Activated CD8-positive, alpha-beta T cell treated with anti-CD3 and anti-CD28 coated beads for 36 hours (primary cell): Measurements from ENCODE around the gene NBPF14. TPM values are rescaled to one million over a fixed set of nuclear protein-coding genes. Genes with fewer than 3 reads are reported as not detected.
"Not testable (repeated sequence)": the region's sequence is repeated elsewhere in the genome, so short reads cannot be mapped to it uniquely, and the experiment has no call there.

ENCODE experiments used
- ATAC-seq: fragments of 200-7000 bp; cut with Tn5 transposase; one replicate; pipeline ENCODE4 v1.10.0; 2021; ENCODE audit warnings: mild to moderate bottlenecking, moderate library complexity
- CTCF ChIA-PET: fragments of 350-600 bp; sonication (Branson Sonifier 250); formaldehyde crosslinking; loops from one replicate; lab custom pipeline; 2021; ENCODE audit warnings: antibody characterized with exemption; lab: Charles Lee
- POLR2A ChIA-PET: fragments of 350-600 bp; sonication (Branson Sonifier 250); formaldehyde crosslinking; loops from one replicate; lab custom pipeline; 2021; ENCODE audit warnings: antibody characterized with exemption; lab: Charles Lee
- DNase-seq: peaks from one replicate; pipeline ENCODE4 v3.0.0-alpha.2; 2020
- H3K27ac Mint-ChIP-seq: one replicate; pipeline ENCODE4 v1.8.0; 2021; ENCODE audit warnings: mild to moderate bottlenecking, mixed read lengths
- H3K27me3 Mint-ChIP-seq: one replicate; pipeline ENCODE4 v1.8.0; 2021; ENCODE audit warnings: mixed read lengths
- H3K36me3 Mint-ChIP-seq: one replicate; pipeline ENCODE4 v1.8.0; 2021; ENCODE audit warnings: low read depth, mixed read lengths
- H3K4me1 Mint-ChIP-seq: one replicate; pipeline ENCODE4 v1.8.0; 2021; ENCODE audit warnings: low read depth, mixed read lengths
- H3K4me3 Mint-ChIP-seq: one replicate; pipeline ENCODE4 v1.8.0; 2021; ENCODE audit warnings: mild to moderate bottlenecking, moderate library complexity, mixed read lengths
- H3K9me3 Mint-ChIP-seq: one replicate; pipeline ENCODE4 v1.8.0; 2021; ENCODE audit warnings: mixed read lengths
- intact Hi-C: fragments of 100-400 bp; cut with micrococcal nuclease; formaldehyde crosslinking; loops from one replicate; pipeline ENCODE4 v1.10.0; 2022
- total RNA-seq, 2 experiments: library from RNA; stranded (reverse); gene quantifications; one replicate each; pipeline ENCODE4 v1.2.3, GENCODE V29; 2021

The NBPF14 gene
- total RNA-seq, 2 experiments from 2014 or later: 11.5 to 13.2 TPM

DNA sequence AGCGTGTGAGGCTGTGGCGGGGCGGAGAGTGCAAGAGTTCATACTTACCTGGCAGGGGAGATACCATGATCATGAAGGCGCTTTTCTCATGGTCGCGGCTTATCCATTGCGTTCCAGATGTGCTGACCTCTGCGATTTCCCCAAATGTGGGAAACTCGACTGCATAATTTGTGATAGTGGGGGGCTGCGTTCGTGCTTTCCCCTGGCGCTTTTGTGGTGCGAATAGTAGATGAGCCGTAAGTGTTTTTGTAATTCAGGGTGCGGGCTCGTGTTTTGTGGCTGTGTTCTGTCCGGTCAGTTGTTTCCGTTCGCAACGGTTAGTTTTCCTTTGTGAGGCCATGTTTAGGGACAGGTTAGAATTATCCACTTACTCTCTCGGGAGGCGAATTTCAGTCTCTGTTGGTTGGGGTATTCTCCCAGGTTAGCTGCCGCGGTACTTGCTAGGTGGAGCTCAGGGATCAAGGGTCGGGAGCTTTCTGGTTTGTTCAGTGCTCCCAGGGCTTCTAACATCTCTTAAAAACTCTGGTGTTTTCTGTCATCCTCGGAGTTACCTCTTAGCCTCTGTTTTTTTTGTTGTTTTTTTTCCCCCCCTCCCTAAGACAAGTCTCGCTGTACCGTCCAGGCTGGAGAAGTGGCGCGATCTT, 73.1 kb downstream of the NBPF14 start:
- Mint-ChIP-seq H3K27ac (peak overlapping the region; percentile 97), H3K4me3 (peak overlapping the region; percentile 76)
- H3K27me3 Mint-ChIP-seq, H3K4me1 Mint-ChIP-seq, CTCF ChIA-PET, intact Hi-C loops, H3K36me3 Mint-ChIP-seq, H3K9me3 Mint-ChIP-seq: not testable (repeated sequence)
- ATAC-seq (peak; percentile 80), DNase-seq (peak; percentile 97)
- POLR2A ChIA-PET: interaction anchor here (0.6 to 1.7 kb wide), 12 partner anchors 120 to 259 kb away, joined by 3 to 22 read pairs (median 4); no protein-coding TSS in a partner anchor

DNA sequence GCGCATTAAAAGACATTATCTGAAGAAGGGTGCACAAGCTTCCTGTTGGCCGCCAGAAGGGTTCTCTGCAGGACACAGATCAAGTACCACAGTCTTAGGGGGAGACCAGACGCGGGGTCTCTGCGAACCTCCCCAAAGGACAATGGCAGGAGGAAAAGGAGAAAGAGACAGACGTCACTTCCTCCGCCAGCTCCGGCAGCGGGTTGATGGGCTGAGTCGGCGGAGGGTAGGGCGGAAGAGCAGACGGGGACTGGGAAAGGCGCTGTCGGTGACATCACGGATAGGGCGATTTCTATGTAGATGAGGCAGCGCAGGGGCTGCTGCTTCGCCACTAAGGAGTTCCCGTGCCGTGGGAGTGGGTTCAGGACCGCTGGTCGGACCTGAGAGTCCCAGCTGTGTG, 73.7 kb downstream of the NBPF14 start:
- H3K4me1 Mint-ChIP-seq, intact Hi-C loops, H3K36me3 Mint-ChIP-seq, H3K9me3 Mint-ChIP-seq, CTCF ChIA-PET, H3K27me3 Mint-ChIP-seq: not testable (repeated sequence)
- peak; percentile 54 for ATAC-seq
- peak overlapping the region; percentile 97 for H3K27ac Mint-ChIP-seq
- DNase-seq: peak; percentile 89
- POLR2A ChIA-PET: interaction anchor here (1.3 to 1.7 kb wide), 3 partner anchors 134 to 159 kb away, joined by 3 to 22 read pairs (median 4); no protein-coding TSS in a partner anchor
- peak overlapping the region; percentile 76 for H3K4me3 Mint-ChIP-seq

GRCh38 chr1:148514310-148514709, 81.5 kb downstream of the NBPF14 start:
- Mint-ChIP-seq H3K4me1 (peaks cover 20% of the 10 kb centered on the region), H3K27ac (peak overlapping the region; percentile 70)
- CTCF ChIA-PET, H3K27me3 Mint-ChIP-seq, H3K4me3 Mint-ChIP-seq, intact Hi-C loops, H3K36me3 Mint-ChIP-seq, ATAC-seq, H3K9me3 Mint-ChIP-seq, DNase-seq, POLR2A ChIA-PET: not testable (repeated sequence)

GRCh38 chr1:148512571-148513184, 83.1 kb downstream of the NBPF14 start:
- H3K9me3 Mint-ChIP-seq, H3K36me3 Mint-ChIP-seq, CTCF ChIA-PET, H3K27me3 Mint-ChIP-seq, intact Hi-C loops, POLR2A ChIA-PET, DNase-seq, H3K4me3 Mint-ChIP-seq: not testable (repeated sequence)
- Mint-ChIP-seq H3K27ac (peak overlapping the region; percentile 38), H3K4me1 (peaks cover 20% of the 10 kb centered on the region)
- ATAC-seq: peak; percentile 96

DNA sequence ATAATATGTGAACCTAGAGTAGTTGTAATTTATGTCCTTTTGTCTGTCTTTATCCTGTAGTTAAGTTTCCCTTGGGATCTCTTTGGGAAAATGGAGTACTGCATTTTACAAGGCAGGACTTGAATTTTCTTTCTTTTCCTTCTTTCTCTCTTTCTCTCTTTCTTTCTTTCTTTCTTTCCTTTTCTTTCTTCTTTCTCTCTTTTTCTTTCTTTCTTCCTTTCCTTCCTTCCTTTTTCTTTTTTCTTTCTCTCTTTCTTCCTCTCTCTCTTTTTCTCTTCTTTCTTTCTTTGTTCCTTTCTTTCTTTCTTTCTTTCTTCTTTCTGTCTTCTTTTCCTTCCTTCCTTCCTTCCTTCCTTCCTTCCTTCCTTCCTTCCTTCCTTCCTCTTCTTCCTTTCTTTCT, 101.9 kb downstream of the NBPF14 start:
- H3K27me3 Mint-ChIP-seq, intact Hi-C loops, H3K27ac Mint-ChIP-seq, CTCF ChIA-PET, H3K9me3 Mint-ChIP-seq, POLR2A ChIA-PET, H3K36me3 Mint-ChIP-seq, H3K4me3 Mint-ChIP-seq, DNase-seq, ATAC-seq, H3K4me1 Mint-ChIP-seq: not testable (repeated sequence)

DNA sequence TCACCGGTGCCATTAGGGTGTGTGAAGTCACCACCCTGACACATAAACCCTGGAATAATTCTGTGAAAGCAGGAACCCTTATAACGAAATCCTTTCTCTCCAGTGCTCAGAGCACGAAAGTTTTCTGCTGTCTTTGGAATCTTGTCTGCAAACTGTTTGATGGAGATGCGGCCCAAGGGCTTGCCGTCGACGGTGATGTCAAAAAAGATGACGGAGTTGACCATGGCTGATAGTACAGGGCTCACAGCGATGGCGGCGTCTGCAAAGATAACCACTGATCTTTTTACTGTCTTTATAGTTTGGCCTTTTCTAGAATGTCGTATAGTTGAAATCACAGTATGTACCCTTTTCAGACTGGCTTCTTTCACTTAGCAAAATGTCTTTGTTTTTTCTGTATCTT, 112.8 kb downstream of the NBPF14 start, which contains the start of gene PPIAL4G:
Gene PPIAL4G (minus strand): TSS at position 274 of the 400 bp plus-strand sequence. CDS start 50 bp downstream, at position 224.
- intact Hi-C loops, H3K4me3 Mint-ChIP-seq, H3K27ac Mint-ChIP-seq, H3K27me3 Mint-ChIP-seq, ATAC-seq, POLR2A ChIA-PET, DNase-seq, H3K4me1 Mint-ChIP-seq, CTCF ChIA-PET, H3K9me3 Mint-ChIP-seq, H3K36me3 Mint-ChIP-seq: not testable (repeated sequence)

Other genes with a start within 250 kb of the NBPF14 start
- gene PPIAL4G, start 112.7 kb downstream of the NBPF14 start, total RNA-seq: under 1 TPM in 1 of 2 experiments, not detected in 1; 0.07 TPM
- not detected for gene NUDT4B, start 152.8 kb upstream of the NBPF14 start, total RNA-seq
- gene PDE4DIP, start 248.4 kb upstream of the NBPF14 start, total RNA-seq: 10 to 100 TPM; 19.6 to 19.8 TPM